Trophoblast cell (in vitro differentiated cells and primary cell): ENCODE measurements around the gene FGGY.

Source experiments
- DNase-seq, 2 donors: peaks; one replicate each; pipeline ENCODE4 v3.0.0-alpha.2; 2016
- H2AFZ ChIP-seq: 2 replicates; pipeline ENCODE4 v1.6.1; 2013; ENCODE audit warnings: low read length, moderate library complexity, mild to moderate bottlenecking; ENCODE audit not compliant: insufficient read depth, poor library complexity
- H2AK5ac ChIP-seq: 2 replicates; pipeline ENCODE4 v1.6.1; 2013; ENCODE audit warnings: mild to moderate bottlenecking, low read length
- H2BK120ac ChIP-seq: 2 replicates; pipeline ENCODE4 v1.6.1; 2013; ENCODE audit warnings: low read length, mild to moderate bottlenecking, moderate library complexity; ENCODE audit not compliant: insufficient read depth, poor library complexity
- H2BK12ac ChIP-seq: 2 replicates; pipeline ENCODE4 v1.6.1; 2013; ENCODE audit warnings: mild to moderate bottlenecking, low read length, moderate library complexity
- H2BK5ac ChIP-seq: 2 replicates; pipeline ENCODE4 v1.6.1; 2013; ENCODE audit warnings: low read length, low read depth, moderate library complexity, mild to moderate bottlenecking; ENCODE audit not compliant: poor library complexity
- H3K14ac ChIP-seq: 2 replicates; pipeline ENCODE4 v1.6.1; 2013; ENCODE audit warnings: mild to moderate bottlenecking, low read length
- H3K18ac ChIP-seq: 2 replicates; pipeline ENCODE4 v1.6.1; 2013; ENCODE audit warnings: mild to moderate bottlenecking, low read length
- H3K23ac ChIP-seq: 2 replicates; pipeline ENCODE4 v1.6.1; 2013; ENCODE audit warnings: low read length
- H3K27ac ChIP-seq: 2 replicates; pipeline ENCODE4 v1.5.1; 2013; ENCODE audit warnings: low read depth, mild to moderate bottlenecking, inconsistent platforms, low read length, moderate library complexity
- H3K27me3 ChIP-seq: 2 replicates; pipeline ENCODE4 v1.6.1; 2013; ENCODE audit warnings: inconsistent platforms, mild to moderate bottlenecking, low read length, moderate library complexity; ENCODE audit not compliant: insufficient read depth
- H3K36me3 ChIP-seq, 2 experiments: 1 replicate in 1 of 2; 2 replicates in 1 of 2; pipeline ENCODE4 v1.6.1; 2013; ENCODE audit warnings: low read length in 2 of 2, mild to moderate bottlenecking in 2 of 2, moderate library complexity in 1 of 2; ENCODE audit not compliant: insufficient read depth in 2 of 2, control insufficient read depth in 1 of 2
- H3K4ac ChIP-seq: 2 replicates; pipeline ENCODE4 v1.6.1; 2013; ENCODE audit warnings: low read depth, mild to moderate bottlenecking, low read length, moderate library complexity
- H3K4me1 ChIP-seq, 2 experiments: 1 replicate in 1 of 2; 2 replicates in 1 of 2; pipeline ENCODE4 v1.6.1; 2013; ENCODE audit warnings: low read length in 2 of 2, mild to moderate bottlenecking in 2 of 2, moderate library complexity in 1 of 2; ENCODE audit not compliant: insufficient read depth in 2 of 2, control insufficient read depth in 1 of 2
- H3K4me2 ChIP-seq: 2 replicates; pipeline ENCODE4 v1.6.1; 2013; ENCODE audit warnings: inconsistent platforms, mild to moderate bottlenecking, low read length, moderate library complexity
- H3K4me3 ChIP-seq: 2 replicates; pipeline ENCODE4 v1.5.1; 2013; ENCODE audit warnings: mild to moderate bottlenecking, low read depth, low read length, inconsistent platforms
- H3K79me1 ChIP-seq: one replicate; pipeline ENCODE4 v1.6.1; 2013; ENCODE audit warnings: low read length
- H3K79me2 ChIP-seq: 2 replicates; pipeline ENCODE4 v1.6.1; 2013; ENCODE audit warnings: low read length, mild to moderate bottlenecking; ENCODE audit not compliant: control insufficient read depth, insufficient read depth, poor library complexity
- H3K9ac ChIP-seq: 2 replicates; pipeline ENCODE4 v1.6.1; 2013; ENCODE audit warnings: mild to moderate bottlenecking, low read length
- H3K9me3 ChIP-seq: 2 replicates; pipeline ENCODE4 v1.6.1; 2013; ENCODE audit warnings: low read depth, mild to moderate bottlenecking, control low read depth, inconsistent platforms, low read length; ENCODE audit not compliant: insufficient read depth
- H4K12ac ChIP-seq: 2 replicates; pipeline ENCODE4 v1.6.1; 2013; ENCODE audit warnings: low read depth, mild to moderate bottlenecking, low read length, moderate library complexity
- H4K8ac ChIP-seq: 2 replicates; pipeline ENCODE4 v1.6.1; 2013; ENCODE audit warnings: low read depth, mild to moderate bottlenecking, low read length, moderate library complexity
- H4K91ac ChIP-seq: one replicate; pipeline ENCODE4 v1.6.1; 2013; ENCODE audit warnings: low read depth, mild to moderate bottlenecking, low read length, moderate library complexity
- WGBS: extraction: QIAGEN DNeasy Blood & Tissue Kit; methylation state at CpG from one replicate; pipeline ENCODE4 v1.1.7; 2013; ENCODE audit warnings: missing lambda C conversion rate; ENCODE audit not compliant: insufficient read length, insufficient coverage; ENCODE audit errors: extremely low coverage; 5-methylcytosine and 5-hydroxymethylcytosine counted together

The FGGY gene

GRCh38 chr1:59680044-59680443, 383.1 kb downstream of the FGGY start:
- no peak overlapping the region for H3K4ac ChIP-seq
- H3K4me3 ChIP-seq = no peak overlapping the region
- no peak overlapping the region for H4K8ac ChIP-seq
- no peak overlapping the region for H3K27ac ChIP-seq
- no peak overlapping the region for H4K91ac ChIP-seq
- no peaks in the 10 kb centered on the region for H3K27me3 ChIP-seq
- H3K18ac ChIP-seq = no peak overlapping the region
- H2BK12ac ChIP-seq = no peak overlapping the region
- H3K4me2 ChIP-seq = no peak overlapping the region
- H4K12ac ChIP-seq = no peak overlapping the region
- H3K79me1 ChIP-seq = peaks cover 10% of the 10 kb centered on the region
- peaks cover 5 to 15% of the 10 kb centered on the region in 2 experiments for H3K4me1 ChIP-seq
- H2AFZ ChIP-seq = no peak overlapping the region
- H3K79me2 ChIP-seq = no peaks in the 10 kb centered on the region
- no peaks in the 10 kb centered on the region for H3K9me3 ChIP-seq
- DNase-seq = no peak
- H3K23ac ChIP-seq = no peak overlapping the region
- no peak overlapping the region for H2BK120ac ChIP-seq
- no peak overlapping the region for H2AK5ac ChIP-seq
- H3K14ac ChIP-seq = no peak overlapping the region
- H3K9ac ChIP-seq = no peak overlapping the region
- no peak overlapping the region for H2BK5ac ChIP-seq
- H3K36me3 ChIP-seq = no peaks in the 10 kb centered on the region

GRCh38 chr1:59682396-59683080, 385.6 kb downstream of the FGGY start:
- H3K9ac ChIP-seq = no peak overlapping the region
- no peak overlapping the region for H3K14ac ChIP-seq
- peaks cover 3 to 13% of the 10 kb centered on the region in 2 experiments for H3K4me1 ChIP-seq
- H3K36me3 ChIP-seq = no peaks in the 10 kb centered on the region
- no peak overlapping the region for H2AK5ac ChIP-seq
- no peak overlapping the region for H3K4me2 ChIP-seq
- H4K12ac ChIP-seq = no peak overlapping the region
- peak overlapping the region; percentile 29 for H2BK12ac ChIP-seq
- H3K23ac ChIP-seq = no peak overlapping the region
- no peak overlapping the region for H3K4me3 ChIP-seq
- H3K79me1 ChIP-seq = peaks cover 4% of the 10 kb centered on the region
- peak overlapping the region; percentile 1 for H4K8ac ChIP-seq
- no peak overlapping the region for H2BK120ac ChIP-seq
- no CpG with 5 or more reads among the region's 5 CpGs for WGBS
- no peak overlapping the region for H3K27ac ChIP-seq
- no peak overlapping the region for H2BK5ac ChIP-seq
- no peak for DNase-seq
- H3K79me2 ChIP-seq = no peaks in the 10 kb centered on the region
- H3K27me3 ChIP-seq = no peaks in the 10 kb centered on the region
- H2AFZ ChIP-seq = no peak overlapping the region
- no peak overlapping the region for H3K18ac ChIP-seq
- H4K91ac ChIP-seq = peak overlapping the region; percentile 30
- no peak overlapping the region for H3K4ac ChIP-seq
- H3K9me3 ChIP-seq = peaks cover 2% of the 10 kb centered on the region

GRCh38 chr1:59683197-59683596, 386.3 kb downstream of the FGGY start:
- Histone ChIP-seq H3K9me3 (peaks cover 2% of the 10 kb centered on the region), H3K79me2 (no peaks in the 10 kb centered on the region), H2BK12ac (no peak overlapping the region), H4K12ac (no peak overlapping the region), H2AK5ac (no peak overlapping the region), H3K4me3 (no peak overlapping the region), H3K9ac (no peak overlapping the region), H4K8ac (no peak overlapping the region), H3K27ac (no peak overlapping the region), H3K4ac (no peak overlapping the region), H3K23ac (no peak overlapping the region), H3K14ac (no peak overlapping the region), H2BK5ac (no peak overlapping the region), H3K4me2 (no peak overlapping the region), H3K4me1 (peaks cover 3 to 13% of the 10 kb centered on the region in 2 experiments), H4K91ac (no peak overlapping the region), H3K79me1 (peaks cover 4% of the 10 kb centered on the region), H3K18ac (no peak overlapping the region), H3K27me3 (no peaks in the 10 kb centered on the region), H2BK120ac (no peak overlapping the region), H3K36me3 (no peaks in the 10 kb centered on the region), H2AFZ (no peak overlapping the region)
- no peak for DNase-seq
- no CpG with 5 or more reads among the region's 2 CpGs for WGBS

DNA sequence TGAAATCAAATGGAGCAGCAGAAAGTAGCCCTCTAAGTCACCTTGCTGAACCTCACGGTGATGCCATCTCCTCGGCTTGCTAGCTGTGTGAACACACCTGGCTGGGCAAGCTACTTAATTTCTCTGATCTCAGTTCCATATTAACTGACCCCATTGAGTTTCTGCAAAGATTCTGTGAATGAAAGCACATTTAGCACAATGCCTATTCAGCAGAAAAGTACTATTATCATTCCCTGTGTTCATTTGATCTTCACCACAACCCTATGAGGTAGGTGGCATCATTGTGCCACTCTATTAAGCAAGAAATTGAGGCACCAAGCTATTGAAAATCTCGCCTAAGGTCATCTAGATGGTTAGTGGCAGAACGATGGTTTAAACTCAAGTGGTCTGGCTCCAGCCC, 387.8 kb downstream of the FGGY start:
- H3K4me1 ChIP-seq = peaks cover 3 to 10% of the 10 kb centered on the region in 2 experiments
- no peak for DNase-seq

More for the DNA sequence above, 387.8 kb downstream of the FGGY start:
- Histone ChIP-seq H3K4me3 (no peak overlapping the region), H2AFZ (no peak overlapping the region), H3K27ac (no peak overlapping the region), H3K4ac (no peak overlapping the region), H2BK5ac (no peak overlapping the region), H4K8ac (no peak overlapping the region), H2BK120ac (no peak overlapping the region), H3K4me2 (no peak overlapping the region), H3K79me1 (peaks cover 2% of the 10 kb centered on the region), H2BK12ac (no peak overlapping the region), H3K27me3 (no peaks in the 10 kb centered on the region), H3K14ac (no peak overlapping the region), H3K18ac (no peak overlapping the region), H3K9me3 (peaks cover 2% of the 10 kb centered on the region), H3K36me3 (no peaks in the 10 kb centered on the region), H4K12ac (no peak overlapping the region), H3K23ac (no peak overlapping the region), H4K91ac (no peak overlapping the region), H3K79me2 (no peaks in the 10 kb centered on the region), H3K9ac (no peak overlapping the region), H2AK5ac (no peak overlapping the region)
- no CpG with 5 or more reads among the region's 4 CpGs for WGBS
